PC-9 (cell line): ENCODE data around the gene GAS7. TPM values are rescaled to one million over a fixed set of nuclear protein-coding genes. Genes with fewer than 3 reads are reported as not detected.

Experiments used
- BruUV-seq: library from RNA; stranded (reverse); fragments of 400-500 nt; replicated peaks from 2 replicates; lab custom pipeline; 2021; lab: Mats Ljungman, UMichigan
- CTCF ChIA-PET: fragments of 300-600 bp; sonication (Branson Sonifier 250); formaldehyde crosslinking; loops from one replicate; lab custom pipeline; 2022; ENCODE audit warnings: antibody characterized with exemption; lab: Charles Lee
- POLR2A ChIA-PET: fragments of 300-600 bp; sonication (Branson Sonifier 250); formaldehyde crosslinking; loops from one replicate; lab custom pipeline; 2022; ENCODE audit warnings: antibody characterized with exemption; ENCODE audit not compliant: unreplicated experiment; lab: Charles Lee
- DNase-seq, 2 experiments: peaks; one replicate each; pipeline versions ENCODE4 v3.0.0 to v3.0.0-alpha.2; 2015 to 2022; ENCODE audit warnings: mixed read lengths in 1 of 2
- H2AFZ ChIP-seq: fragments of 200-600 bp; sonication (generic); 2 replicates; pipeline ENCODE4 v1.8.1; 2017; ENCODE audit warnings: antibody characterized with exemption
- H3F3A ChIP-seq: fragments of 200-600 bp; sonication (generic); 2 replicates; pipeline ENCODE4 v1.8.1; 2017; ENCODE audit warnings: antibody characterized with exemption, mild to moderate bottlenecking, low read depth; ENCODE audit not compliant: insufficient read depth
- H3K27ac ChIP-seq: fragments of 200-600 bp; sonication (generic); 2 replicates; pipeline ENCODE4 v1.6.1; 2016; ENCODE audit warnings: mixed run types
- H3K27me3 ChIP-seq: fragments of 200-600 bp; sonication (generic); 2 replicates; pipeline ENCODE4 v1.6.1; 2016; ENCODE audit warnings: low read depth, mixed run types; ENCODE audit not compliant: insufficient read depth
- H3K36me3 ChIP-seq: fragments of 200-600 bp; sonication (generic); 2 replicates; pipeline ENCODE4 v1.6.1; 2016; ENCODE audit warnings: low read depth, mixed run types
- H3K4me1 ChIP-seq: fragments of 200-600 bp; sonication (generic); replicated peaks from 2 replicates; pipeline ENCODE4 v1.6.1; 2016; ENCODE audit warnings: mixed run types; ENCODE audit not compliant: insufficient read depth
- H3K4me2 ChIP-seq: fragments of 200-600 bp; sonication (generic); 2 replicates; pipeline ENCODE4 v1.6.1; 2017; ENCODE audit warnings: mixed run types
- H3K4me3 ChIP-seq: fragments of 200-600 bp; sonication (generic); 2 replicates; pipeline ENCODE4 v1.6.1; 2016; ENCODE audit warnings: mixed run types
- H3K79me2 ChIP-seq: fragments of 200-600 bp; sonication (generic); 2 replicates; pipeline ENCODE4 v1.6.1; 2017; ENCODE audit warnings: low read depth, mixed run types
- H3K9me2 ChIP-seq: fragments of 200-600 bp; sonication (generic); 2 replicates; pipeline ENCODE4 v1.8.1; 2017; ENCODE audit warnings: mild to moderate bottlenecking; ENCODE audit not compliant: insufficient read depth
- H3K9me3 ChIP-seq: fragments of 200-600 bp; sonication (generic); 2 replicates; pipeline ENCODE4 v1.8.1; 2016; ENCODE audit warnings: low read depth; ENCODE audit not compliant: insufficient read depth
- H4K20me1 ChIP-seq: fragments of 200-600 bp; sonication (generic); 2 replicates; pipeline ENCODE4 v1.8.1; 2017; ENCODE audit not compliant: insufficient read depth
- EZH2 ChIP-seq: fragments of 200-600 bp; sonication (generic); IDR thresholded peaks from 2 replicates; pipeline ENCODE4 v1.8.0; 2017; ENCODE audit warnings: antibody characterized with exemption, low read depth
- intact Hi-C: fragments of 100-400 bp; cut with micrococcal nuclease; formaldehyde crosslinking; loops from one replicate; pipeline ENCODE4 v1.10.0; 2022; ENCODE audit not compliant: unreplicated experiment
- total RNA-seq: library from RNA; stranded (reverse); gene quantifications from 2 replicates; pipeline ENCODE4 v1.2.3, GENCODE V29; 2021
- TF ChIP-seq, protein P1 (sequence below): fragments of 200-600 bp; sonication (generic); conservative IDR thresholded peaks from 2 replicates; pipeline ENCODE4 v1.6.1; 2017; ENCODE audit warnings: mixed run types, antibody characterized with exemption, mild to moderate bottlenecking, moderate library complexity

Gene GAS7
- total RNA-seq, 1 experiment from 2014 or later: not detected

DNA sequence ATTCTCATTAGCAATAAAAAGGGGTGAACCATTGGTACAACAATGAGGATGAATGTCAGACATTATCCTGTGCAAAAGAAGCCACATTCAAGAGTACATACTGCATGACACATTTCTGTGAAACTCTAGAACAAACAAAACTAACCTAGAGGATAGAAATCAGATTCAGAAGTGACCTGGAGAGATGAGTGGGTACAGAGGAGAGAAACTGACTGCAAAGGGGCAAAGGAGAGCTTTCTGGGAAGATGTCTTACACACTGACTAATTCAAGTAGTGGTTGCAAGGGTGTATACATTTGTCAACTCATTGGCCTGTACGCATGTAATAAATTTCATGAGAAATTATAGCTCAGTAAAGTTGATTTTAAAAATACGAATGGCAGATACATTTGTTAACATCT lies 115.6 kb downstream of the GAS7 start:
- intact Hi-C loops: no loop called here
- no TSS peak for BruUV-seq
- Histone ChIP-seq H3F3A (no peaks in the 10 kb centered on the region), H2AFZ (no peak overlapping the region), H3K4me2 (no peak overlapping the region), H3K79me2 (no peaks in the 10 kb centered on the region), H3K9me2 (no peaks in the 10 kb centered on the region), H3K9me3 (no peaks in the 10 kb centered on the region), H3K36me3 (no peaks in the 10 kb centered on the region), H3K27ac (no peak overlapping the region), H3K4me1 (no peaks in the 10 kb centered on the region), H3K4me3 (no peak overlapping the region), H4K20me1 (no peaks in the 10 kb centered on the region), H3K27me3 (peaks cover 30% of the 10 kb centered on the region)
- ChIA-PET CTCF (no interaction called here), POLR2A (no interaction called here)
- DNase-seq: no peak
- no peak for TF ChIP-seq EZH2
- TF ChIP-seq, protein P1, sequence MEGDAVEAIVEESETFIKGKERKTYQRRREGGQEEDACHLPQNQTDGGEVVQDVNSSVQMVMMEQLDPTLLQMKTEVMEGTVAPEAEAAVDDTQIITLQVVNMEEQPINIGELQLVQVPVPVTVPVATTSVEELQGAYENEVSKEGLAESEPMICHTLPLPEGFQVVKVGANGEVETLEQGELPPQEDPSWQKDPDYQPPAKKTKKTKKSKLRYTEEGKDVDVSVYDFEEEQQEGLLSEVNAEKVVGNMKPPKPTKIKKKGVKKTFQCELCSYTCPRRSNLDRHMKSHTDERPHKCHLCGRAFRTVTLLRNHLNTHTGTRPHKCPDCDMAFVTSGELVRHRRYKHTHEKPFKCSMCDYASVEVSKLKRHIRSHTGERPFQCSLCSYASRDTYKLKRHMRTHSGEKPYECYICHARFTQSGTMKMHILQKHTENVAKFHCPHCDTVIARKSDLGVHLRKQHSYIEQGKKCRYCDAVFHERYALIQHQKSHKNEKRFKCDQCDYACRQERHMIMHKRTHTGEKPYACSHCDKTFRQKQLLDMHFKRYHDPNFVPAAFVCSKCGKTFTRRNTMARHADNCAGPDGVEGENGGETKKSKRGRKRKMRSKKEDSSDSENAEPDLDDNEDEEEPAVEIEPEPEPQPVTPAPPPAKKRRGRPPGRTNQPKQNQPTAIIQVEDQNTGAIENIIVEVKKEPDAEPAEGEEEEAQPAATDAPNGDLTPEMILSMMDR: no peak

DNA sequence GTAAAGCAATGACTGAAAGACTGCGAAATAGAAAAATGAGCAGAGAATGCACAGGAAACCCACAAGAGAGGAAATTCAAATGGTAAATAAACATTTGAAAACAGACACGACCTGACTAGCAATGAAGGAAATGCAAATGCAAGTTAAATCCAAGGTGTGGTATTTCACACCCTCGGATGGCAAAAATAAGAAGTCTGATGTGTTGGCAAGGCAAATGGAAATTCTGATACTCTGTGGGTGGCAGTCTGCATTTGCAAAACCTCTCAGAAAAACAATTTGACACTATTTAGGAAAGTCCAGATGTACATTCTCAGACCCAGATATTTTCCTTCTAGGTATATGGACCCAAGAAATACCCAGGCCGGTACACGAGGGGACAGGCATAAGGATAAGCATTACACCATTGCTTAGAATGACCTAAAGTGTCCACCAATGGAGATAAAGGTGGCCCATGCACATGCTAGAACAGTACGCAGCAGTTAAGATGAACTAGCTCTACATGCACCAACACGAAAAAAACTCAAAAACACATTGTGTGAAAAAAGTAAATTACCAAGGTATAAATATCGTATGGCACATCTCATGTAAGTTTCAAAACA lies 116.7 kb downstream of the GAS7 start:
- DNase-seq: no peak
- Histone ChIP-seq H3K9me3 (no peaks in the 10 kb centered on the region), H3K27me3 (peaks cover 24% of the 10 kb centered on the region), H3F3A (no peaks in the 10 kb centered on the region), H3K9me2 (no peaks in the 10 kb centered on the region), H4K20me1 (no peaks in the 10 kb centered on the region), H3K27ac (no peak overlapping the region), H2AFZ (no peak overlapping the region), H3K4me1 (no peaks in the 10 kb centered on the region), H3K79me2 (no peaks in the 10 kb centered on the region), H3K4me3 (no peak overlapping the region), H3K4me2 (no peak overlapping the region), H3K36me3 (no peaks in the 10 kb centered on the region)
- ChIA-PET POLR2A (no interaction called here), CTCF (no interaction called here)
- intact Hi-C loops: no loop called here
- no TSS peak for BruUV-seq
- TF ChIP-seq EZH2: no peak
- TF ChIP-seq, protein P1: no peak

DNA sequence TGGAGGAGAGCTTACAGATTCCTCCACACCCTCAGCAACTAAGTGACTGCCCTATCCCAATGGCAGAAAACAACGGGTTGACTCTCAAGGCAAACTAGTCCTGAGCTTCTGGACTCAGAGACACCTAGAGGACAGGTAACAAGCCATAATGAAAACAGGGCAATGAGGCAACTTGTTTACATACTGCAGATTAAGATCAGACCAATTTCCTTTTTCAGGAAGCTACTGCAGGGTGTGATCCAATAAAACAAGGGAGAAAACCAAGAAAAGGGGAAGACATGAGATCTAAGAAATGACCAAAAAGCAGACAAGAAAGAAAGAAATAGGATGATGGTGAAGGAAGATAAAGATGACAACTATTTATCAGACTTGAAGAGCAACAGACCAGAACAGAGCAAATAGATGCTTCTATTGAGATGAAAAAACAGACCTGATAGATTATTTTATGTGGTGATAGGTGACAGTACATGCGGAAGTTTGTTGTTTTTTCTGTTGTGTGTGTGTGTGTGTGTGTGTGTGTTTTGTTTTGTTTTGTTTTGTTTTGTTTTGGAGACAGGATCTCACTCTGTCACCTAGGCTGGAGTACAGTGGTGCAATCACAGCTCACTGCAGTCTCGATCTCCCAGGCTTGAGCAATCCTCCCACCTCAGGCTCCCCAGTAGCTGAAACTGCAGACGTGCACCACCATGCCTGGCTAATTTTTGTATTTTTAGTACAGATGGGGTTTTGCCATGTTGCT lies 120.7 kb downstream of the GAS7 start:
- H3K27me3 ChIP-seq: peaks cover 26% of the 10 kb centered on the region
- BruUV-seq: no TSS peak
- H2AFZ ChIP-seq: no peak overlapping the region
- H3K79me2 ChIP-seq: no peaks in the 10 kb centered on the region
- TF ChIP-seq, protein P1: no peak
- no peak for TF ChIP-seq EZH2
- no peaks in the 10 kb centered on the region for H3K9me3 ChIP-seq
- H3K9me2 ChIP-seq: no peaks in the 10 kb centered on the region
- no peaks in the 10 kb centered on the region for H3K36me3 ChIP-seq
- intact Hi-C loops: no loop called here
- H4K20me1 ChIP-seq: no peaks in the 10 kb centered on the region
- H3F3A ChIP-seq: no peaks in the 10 kb centered on the region
- H3K4me3 ChIP-seq: no peak overlapping the region
- ChIA-PET CTCF (no interaction called here), POLR2A (interaction anchor here (0.6 kb wide), 1 partner anchor 1862 kb away, joined by 4 read pairs; no protein-coding TSS in a partner anchor)
- H3K4me1 ChIP-seq: no peaks in the 10 kb centered on the region
- DNase-seq: no peak
- H3K27ac ChIP-seq: no peak overlapping the region
- no peak overlapping the region for H3K4me2 ChIP-seq
